Lower lobe of right lung (tissue), 2 donors: Measurements from ENCODE around the gene ITGA5. TPM values are rescaled to one million over a fixed set of nuclear protein-coding genes. Genes with fewer than 3 reads are reported as not detected.

Experiments
- ATAC-seq, 2 donors: fragments of 200-7000 bp; cut with Tn5 transposase; one replicate each; pipeline ENCODE4 v1.9.1; 2020 to 2022; ENCODE audit warnings: mild to moderate bottlenecking in 2 of 2, moderate library complexity in 2 of 2
- DNase-seq: peaks from one replicate; pipeline ENCODE4 v3.0.0-alpha.2; 2020
- H3K27ac ChIP-seq: fragments of 200-600 bp; one replicate; pipeline ENCODE4 v1.8.0; 2022
- H3K27me3 ChIP-seq: fragments of 200-600 bp; one replicate; pipeline ENCODE4 v1.8.0; 2022; ENCODE audit warnings: low read depth
- H3K36me3 ChIP-seq: fragments of 200-600 bp; one replicate; pipeline ENCODE4 v1.8.0; 2022; ENCODE audit warnings: mild to moderate bottlenecking
- H3K4me1 ChIP-seq: fragments of 200-600 bp; one replicate; pipeline ENCODE4 v1.8.0; 2022
- H3K4me3 ChIP-seq: fragments of 200-600 bp; one replicate; pipeline ENCODE4 v1.8.0; 2022; ENCODE audit warnings: mild to moderate bottlenecking
- H3K9me3 ChIP-seq: fragments of 200-600 bp; one replicate; pipeline ENCODE4 v1.8.0; 2022
- CTCF ChIP-seq: fragments of 200-600 bp; IDR thresholded peaks from one replicate; pipeline ENCODE4 v1.8.0; 2022; ENCODE audit warnings: antibody characterized with exemption, mild to moderate bottlenecking
- intact Hi-C: fragments of 100-400 bp; cut with DNase I; formaldehyde crosslinking; loops from one replicate; pipeline ENCODE4 v1.11.0; 2022
- total RNA-seq: library from RNA; stranded (reverse); fragmentation: NEBNext Ultra II Directional; extraction: Animal tissue kit (Norgen Biotek cat#: 25700); gene quantifications from one replicate; pipeline ENCODE4 v1.2.1, GENCODE V29; 2021
- donor health status: DM: no; HTN: yes; CAD: no; lungs with severe emphysema.

Gene ITGA5
- total RNA-seq, 1 donor from 2014 or later: 97.1 TPM

- intact Hi-C loops: no loop called here
- ATAC-seq: no peak
Observed at GRCh38 chr12:54381136-54381535, 37.9 kb downstream of the ITGA5 start.

GRCh38 chr12:54379398-54380201 is 39.5 kb downstream of the ITGA5 start:
- DNase-seq (peak; percentile 93), ATAC-seq (peak; percentile 92 to 94)
- TF ChIP-seq CTCF: peak; percentile 100
- no peaks in the 10 kb centered on the region for H3K27me3 ChIP-seq
- H3K27ac ChIP-seq: peak overlapping the region; percentile 41
- peaks cover 17% of the 10 kb centered on the region for H3K4me1 ChIP-seq
- peak overlapping the region; percentile 49 for H3K4me3 ChIP-seq
- H3K9me3 ChIP-seq: no peaks in the 10 kb centered on the region
- H3K36me3 ChIP-seq: peaks cover 4% of the 10 kb centered on the region
- intact Hi-C loops: no loop called here

More at GRCh38 chr12:54381136-54381535, 37.9 kb downstream of the ITGA5 start:
- Histone ChIP-seq H3K4me3 (no peak overlapping the region), H3K9me3 (no peaks in the 10 kb centered on the region), H3K27ac (no peak overlapping the region), H3K27me3 (no peaks in the 10 kb centered on the region), H3K36me3 (peaks cover 4% of the 10 kb centered on the region), H3K4me1 (peaks cover 17% of the 10 kb centered on the region)
- no peak for DNase-seq
- TF ChIP-seq CTCF: no peak

GRCh38 chr12:54378796-54379397 is 40.2 kb downstream of the ITGA5 start:
- Histone ChIP-seq H3K4me1 (peaks cover 17% of the 10 kb centered on the region), H3K9me3 (no peaks in the 10 kb centered on the region), H3K36me3 (peaks cover 4% of the 10 kb centered on the region), H3K27me3 (no peaks in the 10 kb centered on the region), H3K27ac (no peak overlapping the region), H3K4me3 (peak overlapping the region; percentile 49)
- DNase-seq (peak; percentile 55), ATAC-seq (peak; percentile 84 to 93)
- no peak for TF ChIP-seq CTCF
- intact Hi-C loops: no loop called here

GRCh38 chr12:54377797-54378515 is 41.1 kb downstream of the ITGA5 start:
- H3K27ac ChIP-seq: no peak overlapping the region
- no peak for TF ChIP-seq CTCF
- intact Hi-C loops: no loop called here
- no peaks in the 10 kb centered on the region for H3K9me3 ChIP-seq
- ATAC-seq (no peak), DNase-seq (no peak)
- H3K36me3 ChIP-seq: peaks cover 11% of the 10 kb centered on the region
- H3K4me3 ChIP-seq: peak overlapping the region; percentile 49
- no peaks in the 10 kb centered on the region for H3K27me3 ChIP-seq
- peaks cover 17% of the 10 kb centered on the region for H3K4me1 ChIP-seq

GRCh38 chr12:54377007-54377406 is 42.1 kb downstream of the ITGA5 start:
- Histone ChIP-seq H3K4me1 (peaks cover 24% of the 10 kb centered on the region), H3K4me3 (no peak overlapping the region), H3K27ac (no peak overlapping the region), H3K27me3 (no peaks in the 10 kb centered on the region), H3K36me3 (peaks cover 11% of the 10 kb centered on the region), H3K9me3 (no peaks in the 10 kb centered on the region)
- no peak for TF ChIP-seq CTCF
- ATAC-seq (no peak), DNase-seq (no peak)
- intact Hi-C loops: no loop called here
